Keratinocyte (primary cell): Measurements from ENCODE around the gene CHST15.

ENCODE experiments used
- EZH2 ChIP-seq: IDR thresholded peaks from one replicate; pipeline ENCODE4 v1.6.1; 2012; ENCODE audit warnings: inconsistent platforms, mild to moderate bottlenecking, low read length, moderate library complexity
- TF ChIP-seq, protein P1 (sequence below), 3 experiments: IDR thresholded peaks in 1 of 3; conservative IDR thresholded peaks in 1 of 3; optimal IDR thresholded peaks in 1 of 3; 2 replicates in 2 of 3; 3 replicates in 1 of 3; pipeline versions ENCODE3 to v1.5.1; 2011; ENCODE audit warnings: low read length in 3 of 3, mild to moderate bottlenecking in 3 of 3, moderate library complexity in 2 of 3, control low read depth in 1 of 3, inconsistent platforms in 1 of 3; ENCODE audit not compliant: insufficient read depth in 2 of 3; ENCODE audit errors: extremely low read depth in 1 of 3

GRCh38 chr10:123965973-123966895 is 127.2 kb downstream of the CHST15 start:
- TF ChIP-seq, protein P1, sequence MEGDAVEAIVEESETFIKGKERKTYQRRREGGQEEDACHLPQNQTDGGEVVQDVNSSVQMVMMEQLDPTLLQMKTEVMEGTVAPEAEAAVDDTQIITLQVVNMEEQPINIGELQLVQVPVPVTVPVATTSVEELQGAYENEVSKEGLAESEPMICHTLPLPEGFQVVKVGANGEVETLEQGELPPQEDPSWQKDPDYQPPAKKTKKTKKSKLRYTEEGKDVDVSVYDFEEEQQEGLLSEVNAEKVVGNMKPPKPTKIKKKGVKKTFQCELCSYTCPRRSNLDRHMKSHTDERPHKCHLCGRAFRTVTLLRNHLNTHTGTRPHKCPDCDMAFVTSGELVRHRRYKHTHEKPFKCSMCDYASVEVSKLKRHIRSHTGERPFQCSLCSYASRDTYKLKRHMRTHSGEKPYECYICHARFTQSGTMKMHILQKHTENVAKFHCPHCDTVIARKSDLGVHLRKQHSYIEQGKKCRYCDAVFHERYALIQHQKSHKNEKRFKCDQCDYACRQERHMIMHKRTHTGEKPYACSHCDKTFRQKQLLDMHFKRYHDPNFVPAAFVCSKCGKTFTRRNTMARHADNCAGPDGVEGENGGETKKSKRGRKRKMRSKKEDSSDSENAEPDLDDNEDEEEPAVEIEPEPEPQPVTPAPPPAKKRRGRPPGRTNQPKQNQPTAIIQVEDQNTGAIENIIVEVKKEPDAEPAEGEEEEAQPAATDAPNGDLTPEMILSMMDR (optimal IDR thresholded peaks at IDR 0.05 in 1 of 3, IDR thresholded peaks at IDR 0.05 in 1 of 3, conservative IDR thresholded peaks at IDR 0.05 in 1 of 3; ENCODE audit: extremely low read depth in 1 of 3, insufficient read depth in 2 of 3, low read length in 3 of 3): no peak
- no peak for TF ChIP-seq EZH2
